ENCODE measurements around the gene WNT6. TPM values are rescaled to one million over a fixed set of nuclear protein-coding genes. Genes with fewer than 3 reads are reported as not detected.
"Not testable (repeated sequence)": the region's sequence is repeated elsewhere in the genome, so short reads cannot be mapped to it uniquely, and the experiment has no call there.

The WNT6 gene
- total and polyA plus RNA-seq, 4 donors: 0.08 to 0.54 (median 0.28) TPM

DNA sequence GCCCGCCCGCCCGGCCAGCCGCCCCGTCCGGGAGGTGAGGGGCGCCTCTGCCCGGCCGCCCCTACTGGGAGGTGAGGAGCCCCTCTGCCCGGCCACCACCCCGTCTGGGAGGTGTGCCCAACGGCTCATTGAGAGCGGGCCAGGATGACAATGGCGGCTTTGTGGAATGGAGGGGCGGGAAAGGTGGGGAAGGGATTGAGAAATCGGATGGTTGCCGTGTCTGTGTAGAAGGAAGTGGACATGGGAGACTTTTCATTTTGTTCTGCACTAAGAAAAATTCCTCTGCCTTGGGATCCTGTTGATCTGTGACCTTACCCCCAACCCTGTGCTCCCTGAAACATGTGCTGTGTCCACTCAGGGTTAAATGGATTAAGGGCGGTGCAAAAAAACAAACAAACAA is 12.6 kb upstream of the WNT6 start:
- WGBS, 2 donors: 71 to 83% methylated on average over 10 to 18 of the region's 18 CpGs
- H3K4me3 ChIP-seq; H3K9me3 ChIP-seq (ENCODE audit: control insufficient read depth in 4 of 4, insufficient read depth in 3 of 4, low read length in 3 of 4); H3K27ac ChIP-seq (ENCODE audit: low read depth in 1 of 2, low read length in 1 of 2); ATAC-seq (ENCODE audit: insufficient read depth, low FRiP score); DNase-seq; H3K4me1 ChIP-seq (ENCODE audit: control insufficient read depth in 5 of 5, insufficient read depth in 5 of 5, low read length in 5 of 5); H3K27me3 ChIP-seq (ENCODE audit: control insufficient read depth in 3 of 3, insufficient read depth in 3 of 3, low read length in 2 of 3); H3K9ac ChIP-seq (ENCODE audit: insufficient read depth in 1 of 2, low read length in 2 of 2); H3K36me3 ChIP-seq (ENCODE audit: control insufficient read depth in 4 of 4, insufficient read depth in 4 of 4, low read length in 4 of 4): not testable (repeated sequence)

GRCh38 chr2:218849721-218850120 is 9.9 kb upstream of the WNT6 start:
- DNase-seq (no peak), ATAC-seq (ENCODE audit: insufficient read depth, low FRiP score) (no peak)
- Histone ChIP-seq H3K9ac (ENCODE audit: insufficient read depth in 1 of 2, low read length in 2 of 2) (no peak overlapping the region), H3K4me1 (ENCODE audit: control insufficient read depth in 5 of 5, insufficient read depth in 5 of 5, low read length in 5 of 5) (peaks cover 0 to 5% (median 0%) of the 10 kb centered on the region in 5 donors), H3K27me3 (ENCODE audit: control insufficient read depth in 3 of 3, insufficient read depth in 3 of 3, low read length in 2 of 3) (peaks cover 4 to 27% (median 24%) of the 10 kb centered on the region in 3 donors), H3K4me3 (no peak overlapping the region), H3K27ac (ENCODE audit: low read depth in 1 of 2, low read length in 1 of 2) (no peak overlapping the region), H3K36me3 (ENCODE audit: control insufficient read depth in 4 of 4, insufficient read depth in 4 of 4, low read length in 4 of 4) (no peaks in the 10 kb centered on the region), H3K9me3 (ENCODE audit: control insufficient read depth in 4 of 4, insufficient read depth in 3 of 4, low read length in 3 of 4) (peaks cover 0 to 2% (median 0%) of the 10 kb centered on the region in 4 donors)
- WGBS, 2 donors: 78 to 90% methylated on average over 7 of the region's 7 CpGs
- TF ChIP-seq, protein P1, sequence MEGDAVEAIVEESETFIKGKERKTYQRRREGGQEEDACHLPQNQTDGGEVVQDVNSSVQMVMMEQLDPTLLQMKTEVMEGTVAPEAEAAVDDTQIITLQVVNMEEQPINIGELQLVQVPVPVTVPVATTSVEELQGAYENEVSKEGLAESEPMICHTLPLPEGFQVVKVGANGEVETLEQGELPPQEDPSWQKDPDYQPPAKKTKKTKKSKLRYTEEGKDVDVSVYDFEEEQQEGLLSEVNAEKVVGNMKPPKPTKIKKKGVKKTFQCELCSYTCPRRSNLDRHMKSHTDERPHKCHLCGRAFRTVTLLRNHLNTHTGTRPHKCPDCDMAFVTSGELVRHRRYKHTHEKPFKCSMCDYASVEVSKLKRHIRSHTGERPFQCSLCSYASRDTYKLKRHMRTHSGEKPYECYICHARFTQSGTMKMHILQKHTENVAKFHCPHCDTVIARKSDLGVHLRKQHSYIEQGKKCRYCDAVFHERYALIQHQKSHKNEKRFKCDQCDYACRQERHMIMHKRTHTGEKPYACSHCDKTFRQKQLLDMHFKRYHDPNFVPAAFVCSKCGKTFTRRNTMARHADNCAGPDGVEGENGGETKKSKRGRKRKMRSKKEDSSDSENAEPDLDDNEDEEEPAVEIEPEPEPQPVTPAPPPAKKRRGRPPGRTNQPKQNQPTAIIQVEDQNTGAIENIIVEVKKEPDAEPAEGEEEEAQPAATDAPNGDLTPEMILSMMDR (IDR thresholded peaks at IDR 0.05; ENCODE audit: control extremely low read depth, extremely low read depth): no peak

DNA sequence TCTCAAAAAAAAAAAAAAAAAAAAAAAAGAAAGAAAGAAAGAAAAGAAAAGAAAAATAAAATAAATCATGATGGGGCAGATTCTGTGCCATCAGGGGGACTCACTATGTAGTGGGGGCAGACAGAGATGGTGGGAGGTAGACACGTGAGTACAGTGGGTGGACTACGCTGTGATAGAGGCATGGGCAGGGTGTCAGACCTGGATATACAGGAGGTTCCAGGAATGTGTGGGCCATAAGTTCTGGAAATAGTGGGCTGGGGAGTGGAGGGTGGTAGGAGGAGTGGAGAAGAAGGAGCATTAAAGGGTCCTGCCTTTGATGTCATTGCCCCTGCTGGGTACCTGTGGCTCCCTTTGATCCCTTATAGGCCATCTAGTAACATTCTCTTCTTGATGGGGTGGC is 8.8 kb upstream of the WNT6 start:
- peaks cover 0 to 2% (median 0%) of the 10 kb centered on the region in 4 donors for H3K9me3 ChIP-seq (ENCODE audit: control insufficient read depth in 4 of 4, insufficient read depth in 3 of 4, low read length in 3 of 4)
- TF ChIP-seq, protein P1 (IDR thresholded peaks at IDR 0.05; ENCODE audit: control extremely low read depth, extremely low read depth): no peak
- peaks cover 4 to 36% (median 34%) of the 10 kb centered on the region in 3 donors for H3K27me3 ChIP-seq (ENCODE audit: control insufficient read depth in 3 of 3, insufficient read depth in 3 of 3, low read length in 2 of 3)
- H3K4me3 ChIP-seq: no peak overlapping the region
- WGBS, 2 donors: 81 to 87% methylated on average over 2 of the region's 2 CpGs
- DNase-seq (no peak), ATAC-seq (ENCODE audit: insufficient read depth, low FRiP score) (no peak)
- no peaks in the 10 kb centered on the region for H3K36me3 ChIP-seq (ENCODE audit: control insufficient read depth in 4 of 4, insufficient read depth in 4 of 4, low read length in 4 of 4)
- peaks cover 0 to 5% (median 0%) of the 10 kb centered on the region in 5 donors for H3K4me1 ChIP-seq (ENCODE audit: control insufficient read depth in 5 of 5, insufficient read depth in 5 of 5, low read length in 5 of 5)
- H3K9ac ChIP-seq (ENCODE audit: insufficient read depth in 1 of 2, low read length in 2 of 2): no peak overlapping the region
- no peak overlapping the region for H3K27ac ChIP-seq (ENCODE audit: low read depth in 1 of 2, low read length in 1 of 2)

DNA sequence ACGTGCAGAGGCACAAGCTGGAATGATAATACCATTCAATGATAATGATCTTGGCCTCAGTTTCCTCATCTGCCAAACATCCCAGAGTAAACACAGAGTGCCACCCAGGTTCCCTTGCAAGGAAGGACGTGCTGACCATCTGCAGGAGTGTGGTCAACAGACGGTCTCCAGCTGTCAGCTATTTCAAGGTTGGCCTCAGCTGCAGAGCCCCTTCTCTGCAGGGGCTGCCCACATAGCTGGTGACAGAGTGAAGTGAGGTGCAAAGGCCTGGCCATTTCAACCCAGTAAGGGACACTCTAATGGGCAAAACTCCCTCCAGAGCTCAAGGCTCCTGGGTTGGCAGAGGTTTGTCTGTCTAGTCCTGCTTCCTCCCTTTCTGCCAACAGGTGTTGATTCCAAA is 8.3 kb upstream of the WNT6 start:
- 47 to 62% methylated on average over 3 of the region's 3 CpGs for WGBS, 2 donors
- H3K27me3 ChIP-seq (ENCODE audit: control insufficient read depth in 3 of 3, insufficient read depth in 3 of 3, low read length in 2 of 3): peaks cover 4 to 41% (median 38%) of the 10 kb centered on the region in 3 donors
- no peak overlapping the region for H3K27ac ChIP-seq (ENCODE audit: low read depth in 1 of 2, low read length in 1 of 2)
- H3K36me3 ChIP-seq (ENCODE audit: control insufficient read depth in 4 of 4, insufficient read depth in 4 of 4, low read length in 4 of 4): no peaks in the 10 kb centered on the region
- ATAC-seq (ENCODE audit: insufficient read depth, low FRiP score): no peak
- peaks cover 0 to 5% (median 0%) of the 10 kb centered on the region in 5 donors for H3K4me1 ChIP-seq (ENCODE audit: control insufficient read depth in 5 of 5, insufficient read depth in 5 of 5, low read length in 5 of 5)
- peaks cover 0 to 2% (median 0%) of the 10 kb centered on the region in 4 donors for H3K9me3 ChIP-seq (ENCODE audit: control insufficient read depth in 4 of 4, insufficient read depth in 3 of 4, low read length in 3 of 4)
- no peak overlapping the region for H3K9ac ChIP-seq (ENCODE audit: insufficient read depth in 1 of 2, low read length in 2 of 2)
- no peak overlapping the region for H3K4me3 ChIP-seq
- TF ChIP-seq, protein P1 (IDR thresholded peaks at IDR 0.05; ENCODE audit: control extremely low read depth, extremely low read depth): no peak
- DNase-seq: no peak
